Left lung (tissue), 10 donors: ENCODE measurements around the gene MARVELD1. TPM values are rescaled to one million over a fixed set of nuclear protein-coding genes. Genes with fewer than 3 reads are reported as not detected.

Experiments used
- ATAC-seq: fragments of 200-7000 bp; cut with Tn5 transposase; one replicate; pipeline ENCODE4 v1.9.1; 2020; ENCODE audit warnings: moderate library complexity
- DNase-seq, 4 donors: peaks; one replicate each; pipeline ENCODE4 v3.0.0-alpha.2; 2013 to 2020
- H3K27ac ChIP-seq, 2 donors: fragments of 200-600 bp; sonication (generic) in 1 of 2; one replicate each; pipeline versions ENCODE4 v1.5.0 to v1.8.0; 2020 to 2021
- H3K27me3 ChIP-seq, 2 donors: fragments of 200-600 bp; sonication (generic) in 1 of 2; one replicate each; pipeline versions ENCODE4 v1.5.0 to v1.8.0; 2020 to 2021
- H3K36me3 ChIP-seq, 2 donors: fragments of 200-600 bp; sonication (generic) in 1 of 2; one replicate each; pipeline versions ENCODE4 v1.5.0 to v1.8.0; 2020 to 2021
- H3K4me1 ChIP-seq, 2 donors: fragments of 200-600 bp; one replicate each; pipeline ENCODE4 v1.8.0; 2021
- H3K4me3 ChIP-seq, 2 donors: fragments of 200-600 bp; sonication (generic) in 1 of 2; one replicate each; pipeline versions ENCODE4 v1.5.0 to v1.8.0; 2020 to 2021; ENCODE audit warnings: mild to moderate bottlenecking in 1 of 2
- H3K9me3 ChIP-seq, 2 donors: fragments of 200-600 bp; sonication (generic) in 1 of 2; one replicate each; pipeline versions ENCODE4 v1.5.0 to v1.8.0; 2020 to 2021
- intact Hi-C, 2 donors: fragments of 100-400 bp; cut with DNase I; formaldehyde crosslinking; loops; one replicate each; pipeline versions ENCODE4 v1.11.2 to v1.14.2; 2022
- polyA plus RNA-seq, 6 donors: library from polyadenylated mRNA; unstranded; fragments of 120-200 nt; gene quantifications; one replicate each; pipeline ENCODE4 v1.2.1, GENCODE V29; 2013; ENCODE audit not compliant: insufficient read length in 6 of 6
- total RNA-seq, 2 donors: library from RNA; stranded (reverse); fragmentation: NEBNext Ultra II Directional; extraction: Animal tissue kit (Norgen Biotek cat#: 25700); gene quantifications; one replicate each; pipeline ENCODE4 v1.2.1, GENCODE V29; 2021
- TF ChIP-seq, protein P1 (sequence below), 2 donors: fragments of 200-600 bp; sonication (generic) in 1 of 2; IDR thresholded peaks; one replicate each; pipeline versions ENCODE4 v1.5.0 to v1.8.0; 2021; ENCODE audit warnings: antibody characterized with exemption in 2 of 2
- donor health status: DM: no; HTN: yes; CAD: no.
- donor health status: DM: no; HTN: no; CAD: no.

MARVELD1 gene
- total and polyA plus RNA-seq, 8 donors: 48.1 to 66.9 (median 57.5) TPM

DNA sequence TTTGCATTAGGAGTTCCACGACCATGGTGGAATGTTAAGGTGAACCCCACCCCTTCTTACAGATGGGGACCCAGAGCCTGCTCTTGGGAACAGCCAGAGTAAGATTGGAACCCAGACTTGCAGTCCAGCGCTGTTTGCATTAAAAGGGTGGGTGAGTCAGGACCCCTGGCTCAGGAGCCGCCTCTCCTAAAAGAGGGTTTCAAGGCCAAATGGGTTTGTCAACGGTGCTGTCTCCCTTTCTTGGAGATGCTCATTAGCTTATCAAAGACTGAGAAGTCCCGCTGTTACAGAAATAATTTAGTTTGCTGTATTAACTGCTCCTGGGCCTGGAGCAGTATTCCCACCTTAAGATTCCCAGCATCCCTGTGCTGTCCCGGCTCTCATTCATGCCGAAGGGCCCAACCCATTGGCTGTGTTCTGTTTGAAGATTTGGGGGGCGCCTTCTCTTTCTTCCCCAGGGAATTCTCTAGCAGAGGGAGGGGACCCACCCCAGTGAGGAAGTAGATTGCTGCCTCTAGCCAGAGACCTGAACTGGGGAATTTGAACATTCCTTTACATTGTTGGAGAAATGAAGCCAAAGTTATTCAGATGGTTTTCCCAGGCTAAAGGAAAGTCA lies 1.8 kb downstream of the MARVELD1 start:
- TF ChIP-seq, protein P1, sequence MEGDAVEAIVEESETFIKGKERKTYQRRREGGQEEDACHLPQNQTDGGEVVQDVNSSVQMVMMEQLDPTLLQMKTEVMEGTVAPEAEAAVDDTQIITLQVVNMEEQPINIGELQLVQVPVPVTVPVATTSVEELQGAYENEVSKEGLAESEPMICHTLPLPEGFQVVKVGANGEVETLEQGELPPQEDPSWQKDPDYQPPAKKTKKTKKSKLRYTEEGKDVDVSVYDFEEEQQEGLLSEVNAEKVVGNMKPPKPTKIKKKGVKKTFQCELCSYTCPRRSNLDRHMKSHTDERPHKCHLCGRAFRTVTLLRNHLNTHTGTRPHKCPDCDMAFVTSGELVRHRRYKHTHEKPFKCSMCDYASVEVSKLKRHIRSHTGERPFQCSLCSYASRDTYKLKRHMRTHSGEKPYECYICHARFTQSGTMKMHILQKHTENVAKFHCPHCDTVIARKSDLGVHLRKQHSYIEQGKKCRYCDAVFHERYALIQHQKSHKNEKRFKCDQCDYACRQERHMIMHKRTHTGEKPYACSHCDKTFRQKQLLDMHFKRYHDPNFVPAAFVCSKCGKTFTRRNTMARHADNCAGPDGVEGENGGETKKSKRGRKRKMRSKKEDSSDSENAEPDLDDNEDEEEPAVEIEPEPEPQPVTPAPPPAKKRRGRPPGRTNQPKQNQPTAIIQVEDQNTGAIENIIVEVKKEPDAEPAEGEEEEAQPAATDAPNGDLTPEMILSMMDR (IDR thresholded peaks at IDR 0.05): no peak

GRCh38 chr10:97717627-97718026 lies 4.1 kb downstream of the MARVELD1 start:
- TF ChIP-seq, protein P1 (IDR thresholded peaks at IDR 0.05): no peak
- Histone ChIP-seq H3K4me1 (peaks cover 29 to 57% of the 10 kb centered on the region in 2 donors), H3K36me3 (peaks cover 0 to 12% of the 10 kb centered on the region in 2 donors), H3K27ac (no peak overlapping the region), H3K27me3 (peaks cover 0 to 4% of the 10 kb centered on the region in 2 donors), H3K4me3 (no peak overlapping the region), H3K9me3 (no peaks in the 10 kb centered on the region)
- intact Hi-C loops: no loop called here
- DNase-seq (no peak), ATAC-seq (no peak)

More for the DNA sequence above, 1.8 kb downstream of the MARVELD1 start:
- DNase-seq: no peak
- no peaks in the 10 kb centered on the region for H3K9me3 ChIP-seq
- ATAC-seq: no peak
- H3K4me3 ChIP-seq: peak overlapping the region; percentile 67 to 74
- H3K4me1 ChIP-seq: peaks cover 29 to 69% of the 10 kb centered on the region in 2 donors
- intact Hi-C loops: no loop called here
- peak overlapping the region; percentile 93 to 95 for H3K27ac ChIP-seq
- H3K36me3 ChIP-seq: peaks cover 0 to 12% of the 10 kb centered on the region in 2 donors
- H3K27me3 ChIP-seq: peaks cover 0 to 4% of the 10 kb centered on the region in 2 donors

DNA sequence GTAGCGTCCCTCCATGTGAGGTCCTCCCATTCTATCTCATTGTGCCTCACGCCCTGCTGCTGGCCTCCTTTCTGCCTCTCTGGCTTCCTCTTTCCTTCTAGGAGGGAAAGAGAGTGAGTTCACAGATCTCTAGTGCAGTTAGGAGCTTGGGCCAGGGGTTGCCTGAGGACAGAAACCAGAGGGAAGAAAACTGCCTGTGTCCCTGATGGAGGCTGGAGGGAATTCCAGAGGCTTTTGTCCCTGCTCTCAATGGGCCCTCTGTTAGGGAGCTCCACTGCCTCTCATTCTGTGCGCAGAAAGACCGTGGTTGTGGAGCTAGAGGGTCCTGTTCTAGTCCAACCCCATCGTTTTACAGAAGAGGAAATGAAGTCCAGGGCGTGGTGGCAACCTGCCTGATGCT lies 4.6 kb downstream of the MARVELD1 start:
- peak overlapping the region; percentile 0 to 65 for H3K27ac ChIP-seq
- DNase-seq (no peak), ATAC-seq (no peak)

DNA sequence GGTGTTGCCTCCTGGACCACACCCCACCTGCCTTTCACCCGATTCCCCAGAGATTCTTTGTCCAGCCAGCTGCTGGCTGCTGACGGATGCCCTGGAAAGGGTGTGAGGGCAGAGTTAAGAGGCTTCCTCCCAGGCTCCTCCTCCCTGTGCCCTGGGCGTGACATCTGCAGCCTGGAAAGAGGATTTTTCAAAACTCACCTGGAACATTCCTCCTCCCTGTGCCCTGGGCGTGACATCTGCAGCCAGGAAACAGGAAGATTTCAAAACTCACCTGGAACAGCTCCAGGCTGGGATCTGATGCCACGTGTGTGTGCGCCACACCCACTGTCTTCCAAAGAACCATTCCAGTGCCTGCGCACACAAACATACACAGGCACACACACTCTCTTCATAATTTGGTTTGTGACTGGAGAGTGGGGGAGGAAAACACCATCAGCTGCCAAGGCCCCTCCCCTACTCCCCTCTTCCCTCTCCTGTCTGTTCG lies 5.2 kb downstream of the MARVELD1 start:
- Histone ChIP-seq H3K4me3 (no peak overlapping the region), H3K4me1 (peaks cover 26 to 49% of the 10 kb centered on the region in 2 donors), H3K9me3 (no peaks in the 10 kb centered on the region), H3K27ac (peak overlapping the region; percentile 0 to 73), H3K27me3 (peaks cover 0 to 4% of the 10 kb centered on the region in 2 donors), H3K36me3 (peaks cover 0 to 12% of the 10 kb centered on the region in 2 donors)
- intact Hi-C loops: no loop called here
- TF ChIP-seq, protein P1 (IDR thresholded peaks at IDR 0.05): no peak
- ATAC-seq: peak; percentile 85
- DNase-seq: peak in 3 of 4 donors; percentile 76 to 83 (median 82)

More for the DNA sequence above, 4.6 kb downstream of the MARVELD1 start:
- Histone ChIP-seq H3K36me3 (peaks cover 0 to 12% of the 10 kb centered on the region in 2 donors), H3K27me3 (peaks cover 0 to 4% of the 10 kb centered on the region in 2 donors), H3K4me1 (peaks cover 27 to 52% of the 10 kb centered on the region in 2 donors), H3K9me3 (no peaks in the 10 kb centered on the region), H3K4me3 (no peak overlapping the region)
- intact Hi-C loops: no loop called here
- TF ChIP-seq, protein P1 (IDR thresholded peaks at IDR 0.05): no peak

- TF ChIP-seq, protein P1 (IDR thresholded peaks at IDR 0.05): no peak
- no peak overlapping the region for H3K27ac ChIP-seq
- intact Hi-C loops: no loop called here
- DNase-seq: no peak
- ATAC-seq: no peak
- no peaks in the 10 kb centered on the region for H3K9me3 ChIP-seq
- H3K36me3 ChIP-seq: peaks cover 0 to 12% of the 10 kb centered on the region in 2 donors
- no peaks in the 10 kb centered on the region for H3K27me3 ChIP-seq
- no peak overlapping the region for H3K4me3 ChIP-seq
- H3K4me1 ChIP-seq: peaks cover 26 to 52% of the 10 kb centered on the region in 2 donors
Measured at GRCh38 chr10:97719602-97720001, 6.1 kb downstream of the MARVELD1 start.
